Measurements from ENCODE around the gene RNU1-4. TPM values are rescaled to one million over a fixed set of nuclear protein-coding genes. Genes with fewer than 3 reads are reported as not detected.

RNU1-4 gene
- total RNA-seq, 1 donor from 2014 or later = 5,258 TPM

Other genes starting within 250 kb of the RNU1-4 start
- under 0.01 and 5,258 TPM in 2 replicates for gene RNU1-1, start 226.2 kb upstream of the RNU1-4 start, total RNA-seq
- 20.2 and 20.7 TPM in 2 replicates for gene NBPF1, start 127.0 kb upstream of the RNU1-4 start, total RNA-seq
- under 0.01 and 5,258 TPM in 2 replicates for gene RNU1-3, start 73.6 kb upstream of the RNU1-4 start, total RNA-seq
- gene RNU1-2, start 155.5 kb downstream of the RNU1-4 start, total RNA-seq = under 0.01 and 5,258 TPM in 2 replicates
- gene CROCC, start 181.4 kb downstream of the RNU1-4 start, total RNA-seq = 8.1 and 18.3 TPM in 2 replicates
- 15.9 and 25.6 TPM in 2 replicates for gene MFAP2, start 240.1 kb downstream of the RNU1-4 start, total RNA-seq